Islet of Langerhans (tissue), 1 donor: Measurements from ENCODE around the gene CHKA.

Experiments used
- FAIRE-seq: peaks from one replicate; lab custom pipeline; 2011; peaks lifted over from hg19 to GRCh38; lab: Jason Lieb, UNC

CHKA gene

GRCh38 chr11:68071281-68072048 is 49.7 kb downstream of the CHKA start:
- no peak for FAIRE-seq

- no peak for FAIRE-seq
Observed at GRCh38 chr11:68067991-68068390, 53.2 kb downstream of the CHKA start.

- no peak for FAIRE-seq
Observed at GRCh38 chr11:68066742-68067141, 54.4 kb downstream of the CHKA start.

- FAIRE-seq = no peak
Observed at GRCh38 chr11:68065841-68066240, 55.3 kb downstream of the CHKA start.

- no peak for FAIRE-seq
Observed at GRCh38 chr11:68064926-68065325, 56.3 kb downstream of the CHKA start.

- no peak for FAIRE-seq
Observed at GRCh38 chr11:68061508-68061907, 59.7 kb downstream of the CHKA start.

GRCh38 chr11:68057807-68058206 is 63.4 kb downstream of the CHKA start:
- FAIRE-seq = no peak

- no peak for FAIRE-seq
Observed at GRCh38 chr11:68056317-68057285, 64.6 kb downstream of the CHKA start.

GRCh38 chr11:68053981-68054812 is 67.0 kb downstream of the CHKA start:
- FAIRE-seq = no peak

GRCh38 chr11:68053117-68053516 is 68.1 kb downstream of the CHKA start:
- no peak for FAIRE-seq

GRCh38 chr11:68052137-68052873 is 68.9 kb downstream of the CHKA start:
- no peak for FAIRE-seq

GRCh38 chr11:68051191-68052136 is 69.7 kb downstream of the CHKA start:
- no peak for FAIRE-seq

- no peak for FAIRE-seq
Observed at GRCh38 chr11:68050371-68050841, 70.8 kb downstream of the CHKA start.

- FAIRE-seq = no peak
Observed at GRCh38 chr11:68049509-68050370, 71.4 kb downstream of the CHKA start.

GRCh38 chr11:68048681-68049508 is 72.3 kb downstream of the CHKA start:
- no peak for FAIRE-seq

GRCh38 chr11:68047437-68048290 is 73.5 kb downstream of the CHKA start:
- no peak for FAIRE-seq

GRCh38 chr11:68044898-68045351 is 76.3 kb downstream of the CHKA start:
- no peak for FAIRE-seq
